IMR-90 (cell line): ENCODE measurements around the gene SARS1.

ENCODE experiments used
- BHLHE40 ChIP-seq: fragments of 150-350 bp; IDR thresholded peaks from 2 replicates; pipeline ENCODE4 v1.6.1; 2016; ENCODE audit warnings: mild to moderate bottlenecking, low read depth, low read length
- CEBPB ChIP-seq: IDR thresholded peaks from 2 replicates; pipeline ENCODE4 v1.6.1; 2012; ENCODE audit warnings: low read depth, low read length, improper control_type of control experiment
- FOS ChIP-seq: fragments of 150-350 bp; IDR thresholded peaks from 2 replicates; pipeline ENCODE4 v1.6.1; 2016; ENCODE audit warnings: low read depth, low read length
- MAFK ChIP-seq: IDR thresholded peaks from 2 replicates; pipeline ENCODE4 v1.6.1; 2012; ENCODE audit warnings: low read depth, low read length, improper control_type of control experiment
- MAZ ChIP-seq: IDR thresholded peaks from 2 replicates; pipeline ENCODE4 v1.6.1; 2012; ENCODE audit warnings: low read depth, mild to moderate bottlenecking, low read length, improper control_type of control experiment, moderate library complexity, borderline replicate concordance
- MXI1 ChIP-seq: IDR thresholded peaks from 2 replicates; pipeline ENCODE4 v1.6.1; 2012; ENCODE audit warnings: low read depth, mild to moderate bottlenecking, low read length, moderate library complexity, borderline replicate concordance
- POLR2A ChIP-seq: IDR thresholded peaks from 2 replicates; pipeline ENCODE4 v1.6.1; 2012; ENCODE audit warnings: mild to moderate bottlenecking, low read depth, low read length
- RCOR1 ChIP-seq: IDR thresholded peaks from 2 replicates; pipeline ENCODE4 v1.6.1; 2012; ENCODE audit warnings: mild to moderate bottlenecking, low read length, improper control_type of control experiment; ENCODE audit not compliant: insufficient replicate concordance
- RFX5 ChIP-seq: IDR thresholded peaks from 2 replicates; pipeline ENCODE4 v1.8.0; 2012; ENCODE audit warnings: low read depth, mild to moderate bottlenecking, low read length, moderate library complexity
- SMC3 ChIP-seq: fragments of 150-350 bp; IDR thresholded peaks from 2 replicates; pipeline ENCODE4 v1.6.1; 2016; ENCODE audit warnings: low read depth, mild to moderate bottlenecking, antibody characterized with exemption, low read length, moderate library complexity
- TF ChIP-seq, protein P1 (sequence below): conservative IDR thresholded peaks from 2 replicates; pipeline ENCODE4 v1.5.1; 2012; ENCODE audit warnings: mild to moderate bottlenecking, low read depth, low read length, improper control_type of control experiment
- TF ChIP-seq, protein P2 (sequence below): fragments of 150-350 bp; IDR thresholded peaks from 2 replicates; pipeline ENCODE4 v1.6.1; 2017; ENCODE audit warnings: mild to moderate bottlenecking, antibody characterized with exemption, low read length, low read depth

DNA sequence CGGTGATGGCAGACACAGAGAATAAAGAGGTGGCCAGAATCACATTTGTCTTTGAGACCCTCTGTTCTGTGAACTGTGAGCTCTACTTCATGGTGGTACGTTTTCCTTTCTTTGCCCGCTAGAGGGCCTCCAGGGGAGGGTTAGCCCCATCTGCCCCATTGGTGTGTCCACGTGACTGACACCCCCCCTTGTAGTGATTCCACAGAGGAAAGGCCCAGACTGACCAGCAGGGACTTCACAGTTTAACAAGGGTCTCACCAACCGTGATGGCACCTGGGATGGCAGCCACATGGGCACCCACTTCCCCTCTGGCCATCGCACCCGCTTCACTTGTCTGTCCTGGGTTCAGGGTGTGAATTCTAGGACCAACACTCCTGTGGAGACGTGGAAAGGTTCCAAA is 22.3 kb upstream of the SARS1 start:
- TF ChIP-seq CEBPB (no peak), FOS (no peak), BHLHE40 (no peak), MAZ (no peak), SMC3 (no peak), MXI1 (no peak), RCOR1 (no peak), POLR2A (no peak), MAFK (no peak), RFX5 (no peak)
- TF ChIP-seq, protein P1, sequence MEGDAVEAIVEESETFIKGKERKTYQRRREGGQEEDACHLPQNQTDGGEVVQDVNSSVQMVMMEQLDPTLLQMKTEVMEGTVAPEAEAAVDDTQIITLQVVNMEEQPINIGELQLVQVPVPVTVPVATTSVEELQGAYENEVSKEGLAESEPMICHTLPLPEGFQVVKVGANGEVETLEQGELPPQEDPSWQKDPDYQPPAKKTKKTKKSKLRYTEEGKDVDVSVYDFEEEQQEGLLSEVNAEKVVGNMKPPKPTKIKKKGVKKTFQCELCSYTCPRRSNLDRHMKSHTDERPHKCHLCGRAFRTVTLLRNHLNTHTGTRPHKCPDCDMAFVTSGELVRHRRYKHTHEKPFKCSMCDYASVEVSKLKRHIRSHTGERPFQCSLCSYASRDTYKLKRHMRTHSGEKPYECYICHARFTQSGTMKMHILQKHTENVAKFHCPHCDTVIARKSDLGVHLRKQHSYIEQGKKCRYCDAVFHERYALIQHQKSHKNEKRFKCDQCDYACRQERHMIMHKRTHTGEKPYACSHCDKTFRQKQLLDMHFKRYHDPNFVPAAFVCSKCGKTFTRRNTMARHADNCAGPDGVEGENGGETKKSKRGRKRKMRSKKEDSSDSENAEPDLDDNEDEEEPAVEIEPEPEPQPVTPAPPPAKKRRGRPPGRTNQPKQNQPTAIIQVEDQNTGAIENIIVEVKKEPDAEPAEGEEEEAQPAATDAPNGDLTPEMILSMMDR, result no peak; the same call in 1 of the 2 replicates
- TF ChIP-seq, protein P2, sequence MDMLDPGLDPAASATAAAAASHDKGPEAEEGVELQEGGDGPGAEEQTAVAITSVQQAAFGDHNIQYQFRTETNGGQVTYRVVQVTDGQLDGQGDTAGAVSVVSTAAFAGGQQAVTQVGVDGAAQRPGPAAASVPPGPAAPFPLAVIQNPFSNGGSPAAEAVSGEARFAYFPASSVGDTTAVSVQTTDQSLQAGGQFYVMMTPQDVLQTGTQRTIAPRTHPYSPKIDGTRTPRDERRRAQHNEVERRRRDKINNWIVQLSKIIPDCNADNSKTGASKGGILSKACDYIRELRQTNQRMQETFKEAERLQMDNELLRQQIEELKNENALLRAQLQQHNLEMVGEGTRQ, result no peak
